PC-3 (cell line): ENCODE data around the gene TP53. TPM values are rescaled to one million over a fixed set of nuclear protein-coding genes. Genes with fewer than 3 reads are reported as not detected.

ENCODE experiments used
- ATAC-seq: fragments of 200-7000 bp; cut with Tn5 transposase; 2 replicates; pipeline ENCODE4 v1.9.1; 2020; ENCODE audit warnings: mild to moderate bottlenecking, moderate library complexity
- BruUV-seq: library from RNA; stranded (reverse); fragments of 400-500 nt; replicated peaks from 2 replicates; lab custom pipeline; 2021; lab: Mats Ljungman, UMichigan
- CTCF ChIA-PET: fragments of 300-600 bp; sonication (Branson Sonifier 250); formaldehyde crosslinking; loops from one replicate; lab custom pipeline; 2022; ENCODE audit warnings: antibody characterized with exemption; lab: Charles Lee
- POLR2A ChIA-PET: fragments of 300-600 bp; sonication (Branson Sonifier 250); formaldehyde crosslinking; loops from one replicate; lab custom pipeline; 2022; ENCODE audit warnings: antibody characterized with exemption; ENCODE audit not compliant: unreplicated experiment; lab: Charles Lee
- DNase-seq: peaks from one replicate; pipeline ENCODE4 v3.0.0-alpha.2; 2015
- H2AFZ ChIP-seq: fragments of 300-600 bp; sonication (generic); 2 replicates; pipeline ENCODE4 v1.6.0; 2016; ENCODE audit warnings: antibody characterized with exemption, low read length
- H3F3A ChIP-seq: fragments of 300-600 bp; sonication (generic); one replicate; pipeline ENCODE4 v1.6.0; 2017; ENCODE audit warnings: antibody characterized with exemption, low read length, control low read depth, mild to moderate bottlenecking; ENCODE audit not compliant: unreplicated experiment
- H3K27ac ChIP-seq: fragments of 300-600 bp; sonication (generic); 2 replicates; pipeline ENCODE4 v1.5.1; 2016; ENCODE audit warnings: mild to moderate bottlenecking, low read length
- H3K27me3 ChIP-seq: fragments of 300-600 bp; sonication (generic); 2 replicates; pipeline ENCODE4 v1.6.1; 2016; ENCODE audit warnings: low read length, mixed read lengths
- H3K36me3 ChIP-seq: fragments of 300-600 bp; sonication (generic); 2 replicates; pipeline ENCODE4 v1.6.1; 2016; ENCODE audit warnings: low read depth, mixed run types, low read length, mixed read lengths
- H3K4me1 ChIP-seq: fragments of 300-600 bp; sonication (generic); 2 replicates; pipeline ENCODE4 v1.5.1; 2016; ENCODE audit warnings: low read length; ENCODE audit not compliant: insufficient read depth
- H3K4me2 ChIP-seq: fragments of 300-600 bp; sonication (generic); 2 replicates; pipeline ENCODE4 v1.6.0; 2016; ENCODE audit warnings: low read length
- H3K4me3 ChIP-seq: fragments of 300-600 bp; sonication (generic); 2 replicates; pipeline ENCODE4 v1.5.1; 2016; ENCODE audit warnings: mild to moderate bottlenecking, low read length, mixed read lengths
- H3K79me2 ChIP-seq: fragments of 300-600 bp; sonication (generic); 2 replicates; pipeline ENCODE4 v1.6.1; 2017; ENCODE audit warnings: low read length, mixed read lengths
- H3K9ac ChIP-seq: fragments of 300-600 bp; sonication (generic); 2 replicates; pipeline ENCODE4 v1.6.0; 2016; ENCODE audit warnings: mild to moderate bottlenecking, low read length
- H3K9me2 ChIP-seq: fragments of 300-600 bp; sonication (generic); replicated peaks from 2 replicates; pipeline ENCODE4 v1.6.1; 2016; ENCODE audit warnings: mixed run types, low read length, mixed read lengths
- H3K9me3 ChIP-seq: fragments of 300-600 bp; sonication (generic); 2 replicates; pipeline ENCODE4 v1.6.1; 2016; ENCODE audit warnings: low read length, mixed read lengths
- H4K20me1 ChIP-seq: fragments of 300-600 bp; sonication (generic); 2 replicates; pipeline ENCODE4 v1.6.1; 2016; ENCODE audit warnings: low read length, mixed read lengths
- EZH2 ChIP-seq: fragments of 300-600 bp; sonication (generic); IDR thresholded peaks from one replicate; pipeline ENCODE4 v1.6.1; 2017; ENCODE audit warnings: antibody characterized with exemption, mild to moderate bottlenecking, low read length; ENCODE audit not compliant: unreplicated experiment
- EZH2phosphoT487 ChIP-seq: fragments of 300-600 bp; sonication (generic); IDR thresholded peaks from 2 replicates; pipeline ENCODE4 v1.6.1; 2018; ENCODE audit warnings: mild to moderate bottlenecking, antibody characterized with exemption, low read length, borderline replicate concordance
- intact Hi-C: fragments of 100-400 bp; cut with micrococcal nuclease; formaldehyde crosslinking; loops from 2 replicates; pipeline ENCODE4 v1.9.0; 2023
- total RNA-seq: library from RNA; depleted of rRNA; stranded (reverse); fragments of >200 nt; gene quantifications from 2 replicates; pipeline ENCODE4 v1.2.3, GENCODE V29; 2014
- TF ChIP-seq, protein P1 (sequence below): fragments of 300-600 bp; sonication (generic); conservative IDR thresholded peaks from 2 replicates; pipeline ENCODE4 v1.5.1; 2017; ENCODE audit warnings: antibody characterized with exemption, low read depth, mild to moderate bottlenecking, low read length

TP53 gene
- total RNA-seq, 1 experiment from 2014 or later = 3.4 TPM

DNA sequence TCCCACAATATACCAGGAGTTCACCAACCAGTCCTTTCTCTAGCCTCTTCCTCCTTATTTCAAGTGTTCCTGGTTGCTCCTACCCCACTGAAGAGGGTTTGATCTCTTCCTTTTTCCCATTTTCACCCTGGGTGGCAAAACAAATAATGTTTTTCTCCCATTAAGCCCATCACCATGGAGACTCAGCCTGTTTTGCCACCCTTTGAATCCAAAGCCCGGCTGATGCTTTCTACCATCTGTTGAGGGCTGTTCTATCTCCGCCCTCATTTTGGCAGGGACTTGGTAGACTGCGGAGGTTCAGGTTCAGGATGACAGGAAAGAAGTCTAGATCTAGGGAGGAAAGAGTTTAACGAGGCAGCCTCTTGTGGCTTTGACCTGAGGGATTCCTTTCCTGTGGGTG lies 32.8 kb upstream of the TP53 start:
- TF ChIP-seq EZH2 (no peak), EZH2phosphoT487 (no peak)
- TF ChIP-seq, protein P1, sequence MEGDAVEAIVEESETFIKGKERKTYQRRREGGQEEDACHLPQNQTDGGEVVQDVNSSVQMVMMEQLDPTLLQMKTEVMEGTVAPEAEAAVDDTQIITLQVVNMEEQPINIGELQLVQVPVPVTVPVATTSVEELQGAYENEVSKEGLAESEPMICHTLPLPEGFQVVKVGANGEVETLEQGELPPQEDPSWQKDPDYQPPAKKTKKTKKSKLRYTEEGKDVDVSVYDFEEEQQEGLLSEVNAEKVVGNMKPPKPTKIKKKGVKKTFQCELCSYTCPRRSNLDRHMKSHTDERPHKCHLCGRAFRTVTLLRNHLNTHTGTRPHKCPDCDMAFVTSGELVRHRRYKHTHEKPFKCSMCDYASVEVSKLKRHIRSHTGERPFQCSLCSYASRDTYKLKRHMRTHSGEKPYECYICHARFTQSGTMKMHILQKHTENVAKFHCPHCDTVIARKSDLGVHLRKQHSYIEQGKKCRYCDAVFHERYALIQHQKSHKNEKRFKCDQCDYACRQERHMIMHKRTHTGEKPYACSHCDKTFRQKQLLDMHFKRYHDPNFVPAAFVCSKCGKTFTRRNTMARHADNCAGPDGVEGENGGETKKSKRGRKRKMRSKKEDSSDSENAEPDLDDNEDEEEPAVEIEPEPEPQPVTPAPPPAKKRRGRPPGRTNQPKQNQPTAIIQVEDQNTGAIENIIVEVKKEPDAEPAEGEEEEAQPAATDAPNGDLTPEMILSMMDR = no peak

DNA sequence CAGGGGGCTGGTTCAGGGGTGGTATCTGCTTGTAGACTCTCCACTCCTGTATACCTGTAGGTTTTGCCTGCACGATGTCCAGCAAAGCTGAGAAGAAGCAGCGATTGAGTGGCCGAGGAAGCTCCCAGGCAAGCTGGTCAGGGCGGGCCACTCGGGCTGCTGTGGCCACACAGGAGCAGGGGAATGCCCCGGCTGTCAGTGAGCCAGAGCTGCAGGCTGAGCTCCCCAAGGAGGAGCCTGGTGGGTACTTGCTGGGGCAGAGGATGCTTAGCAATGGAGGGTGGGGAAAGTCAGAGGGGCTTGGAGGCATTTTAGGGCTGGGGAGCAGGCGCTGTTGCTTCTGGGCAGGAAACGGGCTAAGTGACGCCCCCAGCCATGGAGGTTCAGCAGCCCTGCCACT lies 32.4 kb upstream of the TP53 start:
- intact Hi-C loops = no loop called here
- H3K9me3 ChIP-seq = no peaks in the 10 kb centered on the region
- no peaks in the 10 kb centered on the region for H3K9me2 ChIP-seq
- H3K79me2 ChIP-seq = no peaks in the 10 kb centered on the region
- DNase-seq (no peak), ATAC-seq (no peak)
- H2AFZ ChIP-seq = no peak overlapping the region
- BruUV-seq = no TSS peak
- H3K4me2 ChIP-seq = no peak overlapping the region
- peaks cover 7% of the 10 kb centered on the region for H3K4me1 ChIP-seq
- no peak overlapping the region for H3K27ac ChIP-seq
- no peaks in the 10 kb centered on the region for H3K36me3 ChIP-seq
- CTCF ChIA-PET = no interaction called here
- H4K20me1 ChIP-seq = no peaks in the 10 kb centered on the region
- H3F3A ChIP-seq = no peaks in the 10 kb centered on the region
- no peak overlapping the region for H3K4me3 ChIP-seq
- TF ChIP-seq EZH2phosphoT487 = no peak
- TF ChIP-seq EZH2 = no peak
- TF ChIP-seq, protein P1 = no peak
- H3K27me3 ChIP-seq = no peaks in the 10 kb centered on the region
- H3K9ac ChIP-seq = no peak overlapping the region
- POLR2A ChIA-PET = no interaction called here

More for the DNA sequence above, 32.8 kb upstream of the TP53 start:
- Histone ChIP-seq H3K4me2 (no peak overlapping the region), H3K4me3 (no peak overlapping the region), H4K20me1 (no peaks in the 10 kb centered on the region), H3K36me3 (no peaks in the 10 kb centered on the region), H3K79me2 (no peaks in the 10 kb centered on the region), H3K27ac (no peak overlapping the region), H3K4me1 (peaks cover 7% of the 10 kb centered on the region), H3K9me3 (no peaks in the 10 kb centered on the region), H3K27me3 (no peaks in the 10 kb centered on the region), H3K9me2 (no peaks in the 10 kb centered on the region), H3F3A (no peaks in the 10 kb centered on the region), H2AFZ (no peak overlapping the region), H3K9ac (no peak overlapping the region)
- no peak for ATAC-seq
- ChIA-PET CTCF (no interaction called here), POLR2A (no interaction called here)
- intact Hi-C loops = no loop called here
- BruUV-seq = no TSS peak
- no peak for DNase-seq

- no peak for ATAC-seq
- Histone ChIP-seq H3F3A (no peaks in the 10 kb centered on the region), H3K9me3 (no peaks in the 10 kb centered on the region), H3K4me3 (peak overlapping the region; percentile 84), H3K36me3 (no peaks in the 10 kb centered on the region), H3K27ac (no peak overlapping the region), H3K27me3 (no peaks in the 10 kb centered on the region), H4K20me1 (no peaks in the 10 kb centered on the region), H3K4me1 (peaks cover 7% of the 10 kb centered on the region), H3K79me2 (no peaks in the 10 kb centered on the region), H3K9me2 (no peaks in the 10 kb centered on the region), H3K9ac (peak overlapping the region; percentile 74), H2AFZ (peak overlapping the region; percentile 99), H3K4me2 (peak overlapping the region; percentile 91)
- CTCF ChIA-PET = interaction anchor here (0.7 kb wide), 1 partner anchor 14 kb away, joined by 19 read pairs; no protein-coding TSS in a partner anchor
- DNase-seq = no peak
- POLR2A ChIA-PET = no interaction called here
- TF ChIP-seq, protein P1 = no peak
- no peak for TF ChIP-seq EZH2phosphoT487
- TF ChIP-seq EZH2 = no peak
- BruUV-seq = no TSS peak
- intact Hi-C loops = no loop called here
These were observed 30.6 kb upstream of the TP53 start for GRCh38 chr17:7717756-7718350.
